GM19043 (cell line): ENCODE measurements around the gene KLF7.

Source experiments
- ATAC-seq: cut with Tn5 transposase; IDR thresholded peaks from one replicate; pipeline ENCODE4 v1.9.1; 2021; ENCODE audit warnings: low read depth; ENCODE audit not compliant: unreplicated experiment

Gene KLF7

GRCh38 chr2:207167099-207167923, 1.6 kb upstream of the KLF7 start:
- ATAC-seq: no peak

GRCh38 chr2:207166349-207167098, 776 bp upstream of the KLF7 start:
- ATAC-seq: peak; percentile 39

GRCh38 chr2:207166039-207166348, 246 bp upstream of the KLF7 start:
- ATAC-seq: peak; percentile 92

- ATAC-seq: no peak
Measured at GRCh38 chr2:207164006-207164831, 1.5 kb downstream of the KLF7 start.

- ATAC-seq: no peak
Measured at GRCh38 chr2:207163756-207164005, 2.1 kb downstream of the KLF7 start.

GRCh38 chr2:207163053-207163755, 2.5 kb downstream of the KLF7 start:
- ATAC-seq: no peak

- ATAC-seq: no peak
Measured at GRCh38 chr2:207162316-207162715, 3.4 kb downstream of the KLF7 start.

- no peak for ATAC-seq
Measured at GRCh38 chr2:207161247-207162123, 4.3 kb downstream of the KLF7 start.

- no peak for ATAC-seq
Measured at GRCh38 chr2:207160115-207160514, 5.6 kb downstream of the KLF7 start.

- ATAC-seq: no peak
Measured at GRCh38 chr2:207159002-207159401, 6.7 kb downstream of the KLF7 start.

- no peak for ATAC-seq
Measured at GRCh38 chr2:207157731-207158130, 8.0 kb downstream of the KLF7 start.

- peak; percentile 9 for ATAC-seq
Measured at GRCh38 chr2:207157162-207157481, 8.6 kb downstream of the KLF7 start.

- peak; percentile 51 for ATAC-seq
Measured at GRCh38 chr2:207156451-207157161, 9.1 kb downstream of the KLF7 start.

- no peak for ATAC-seq
Measured at GRCh38 chr2:207155516-207156444, 10.0 kb downstream of the KLF7 start.

- ATAC-seq: no peak
Measured at GRCh38 chr2:207154556-207155510, 10.9 kb downstream of the KLF7 start.

- no peak for ATAC-seq
Measured at GRCh38 chr2:207153266-207153975, 12.3 kb downstream of the KLF7 start.

GRCh38 chr2:207151048-207151447, 14.7 kb downstream of the KLF7 start:
- ATAC-seq: no peak
